Fibroblast of skin of abdomen (primary cell): ENCODE data around the gene MOB2. TPM values are rescaled to one million over a fixed set of nuclear protein-coding genes. Genes with fewer than 3 reads are reported as not detected.

Experiments used
- DNase-seq: peaks from one replicate; pipeline ENCODE4 v3.0.0-alpha.2; 2013
- polyA plus RNA-seq, 2 experiments: library from polyadenylated mRNA; unstranded; fragments of 120-200 nt; gene quantifications; one replicate each; pipeline ENCODE4 v1.2.1, GENCODE V29; 2013; ENCODE audit not compliant: insufficient read length in 2 of 2

MOB2 gene, protein sequence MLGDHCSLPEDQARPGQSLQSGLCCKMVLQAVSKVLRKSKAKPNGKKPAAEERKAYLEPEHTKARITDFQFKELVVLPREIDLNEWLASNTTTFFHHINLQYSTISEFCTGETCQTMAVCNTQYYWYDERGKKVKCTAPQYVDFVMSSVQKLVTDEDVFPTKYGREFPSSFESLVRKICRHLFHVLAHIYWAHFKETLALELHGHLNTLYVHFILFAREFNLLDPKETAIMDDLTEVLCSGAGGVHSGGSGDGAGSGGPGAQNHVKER
- polyA plus RNA-seq (2013, experiment 1 of 2; ENCODE audit: insufficient read length) = 22.8 TPM
- 20.7 TPM for polyA plus RNA-seq (2013, experiment 2 of 2; ENCODE audit: insufficient read length)

GRCh38 chr11:1486054-1486825, at the start of gene MOB2:
MOB2 (minus strand) TSS chr11:1486779; CDS start chr11:1486556, 223 bp downstream.
- no peak for DNase-seq

- DNase-seq = no peak
Observed at GRCh38 chr11:1534682-1535081, 48.1 kb upstream of the MOB2 start.

GRCh38 chr11:1534171-1534570, 47.6 kb upstream of the MOB2 start:
- DNase-seq = no peak

GRCh38 chr11:1533342-1533725, 46.8 kb upstream of the MOB2 start:
- DNase-seq = no peak

DNA sequence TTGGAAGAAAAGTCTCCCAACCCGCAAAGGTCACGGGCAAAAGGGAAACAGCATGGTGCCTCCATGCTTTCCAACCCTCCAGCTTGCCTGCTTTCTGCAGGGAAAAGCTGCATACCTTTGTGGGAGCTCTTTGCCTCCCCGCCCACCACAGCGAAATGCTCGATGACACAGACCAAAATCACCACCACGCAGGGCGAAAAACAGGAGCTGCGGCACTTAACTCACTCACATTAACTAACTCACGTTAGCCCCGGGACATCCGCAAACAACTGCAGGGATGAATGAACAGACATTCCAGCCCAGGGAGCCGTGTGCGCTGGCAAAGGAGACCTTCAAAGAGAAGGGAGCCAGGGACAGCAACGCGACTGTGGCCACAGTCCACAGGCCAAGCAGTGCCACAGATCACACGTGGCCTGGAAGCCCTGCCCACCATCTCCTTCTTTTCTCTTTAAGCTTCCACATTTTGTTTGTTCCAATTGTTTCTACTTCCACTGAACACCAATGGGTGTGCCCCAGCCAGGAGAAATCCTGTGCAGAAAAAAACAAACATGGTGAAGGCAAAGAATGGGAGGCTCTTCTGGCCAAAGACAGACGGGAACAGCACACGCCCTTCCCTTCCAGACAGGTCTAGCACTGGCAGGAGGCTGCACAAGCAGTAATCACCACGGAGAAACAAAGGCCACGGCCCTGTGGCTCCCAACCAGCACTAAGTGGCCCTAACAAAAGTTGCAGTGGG, 46.2 kb upstream of the MOB2 start:
- peak; percentile 33 for DNase-seq

DNA sequence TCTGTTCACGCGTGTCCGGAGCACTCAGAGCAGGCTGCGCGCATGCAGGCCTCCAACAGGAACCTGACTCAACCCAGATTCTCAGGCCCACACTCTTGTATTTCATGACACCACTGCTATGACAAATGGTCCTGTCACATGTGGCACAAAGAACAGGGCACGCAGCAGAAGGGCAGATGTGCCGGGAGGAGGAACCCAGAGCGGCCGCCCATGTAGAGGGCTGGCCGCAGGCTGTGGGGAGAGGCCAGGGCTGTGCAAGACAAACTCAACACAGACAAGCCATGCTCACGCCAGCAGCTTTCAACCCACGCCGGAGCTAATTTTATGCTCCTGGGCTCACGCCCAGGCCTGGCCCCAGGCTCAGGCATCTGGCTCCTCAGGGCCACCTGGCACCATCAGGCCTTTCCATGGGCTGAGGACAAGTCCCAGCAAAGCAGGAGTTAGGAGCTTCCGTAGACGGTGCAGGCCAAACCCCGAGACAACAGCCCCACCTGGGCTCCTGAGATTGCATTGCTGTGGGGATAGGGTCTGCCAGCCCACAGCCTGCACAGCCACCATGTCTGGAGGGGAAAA, 45.5 kb upstream of the MOB2 start:
- DNase-seq = peak; percentile 32

DNA sequence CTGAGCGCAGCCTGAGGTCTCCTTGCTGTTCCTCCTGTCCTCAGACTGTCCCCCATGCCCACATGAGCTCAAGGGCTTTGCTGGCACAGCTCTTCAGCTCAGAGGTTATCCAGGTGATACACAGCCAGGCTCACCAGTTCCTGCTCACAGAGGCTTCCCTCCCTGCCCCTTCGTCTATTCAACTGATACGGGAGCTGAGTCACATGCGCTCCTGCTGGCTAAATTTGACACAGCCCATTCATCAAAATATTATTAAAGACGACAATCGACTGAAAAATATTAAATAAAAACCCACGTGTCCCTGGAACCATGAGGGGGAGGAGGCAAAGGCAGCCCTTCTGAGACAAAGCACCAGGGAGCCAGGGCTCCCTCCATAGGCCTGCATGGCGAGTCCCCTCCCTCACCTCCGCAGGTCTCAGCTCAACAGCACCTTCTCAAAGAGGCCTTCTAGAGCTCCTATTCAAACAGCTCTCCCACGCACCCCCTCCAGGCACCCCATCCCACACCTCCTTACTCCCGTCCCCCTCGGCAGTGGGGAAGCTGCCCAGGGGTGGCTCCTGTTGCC, 45.0 kb upstream of the MOB2 start:
- DNase-seq = no peak

DNA sequence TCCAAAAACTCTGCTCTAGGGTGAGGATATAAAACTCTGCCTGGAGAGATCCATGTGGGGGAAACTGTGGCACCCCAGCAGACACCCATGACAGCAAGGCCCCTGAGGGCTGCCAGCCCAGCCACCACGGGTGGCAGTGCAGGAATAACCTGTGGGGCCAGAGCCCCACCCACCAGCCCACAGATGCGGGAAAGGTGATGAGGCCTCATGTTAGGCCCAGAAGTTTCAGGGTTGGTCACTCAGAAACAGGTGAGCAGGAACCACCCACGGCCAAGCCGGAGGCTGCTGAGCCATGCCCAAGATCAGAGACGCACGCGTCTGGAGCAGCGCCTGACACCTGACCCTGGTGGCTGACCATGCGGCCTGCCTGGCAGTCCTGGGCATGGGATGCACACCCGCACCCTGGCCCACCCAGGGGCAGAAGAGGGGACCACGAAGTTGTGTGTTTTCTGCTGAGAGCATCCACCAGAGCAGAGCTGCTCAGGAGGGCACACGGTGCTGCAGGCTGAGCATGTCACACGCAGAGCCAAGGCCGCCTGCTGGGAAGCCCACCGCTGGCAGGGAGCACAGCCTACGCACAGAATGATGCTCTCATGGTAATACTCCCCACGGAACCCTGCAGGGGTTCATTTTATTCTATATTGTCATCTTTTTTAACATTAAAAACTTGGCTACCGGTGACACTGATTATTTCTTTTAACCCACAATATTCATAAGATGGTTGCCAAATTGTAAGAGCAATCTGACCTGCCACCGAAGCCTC, 44.3 kb upstream of the MOB2 start:
- no peak for DNase-seq

- DNase-seq = no peak
Observed at GRCh38 chr11:1529774-1530173, 43.2 kb upstream of the MOB2 start.

GRCh38 chr11:1529286-1529685, 42.7 kb upstream of the MOB2 start:
- DNase-seq = no peak

DNA sequence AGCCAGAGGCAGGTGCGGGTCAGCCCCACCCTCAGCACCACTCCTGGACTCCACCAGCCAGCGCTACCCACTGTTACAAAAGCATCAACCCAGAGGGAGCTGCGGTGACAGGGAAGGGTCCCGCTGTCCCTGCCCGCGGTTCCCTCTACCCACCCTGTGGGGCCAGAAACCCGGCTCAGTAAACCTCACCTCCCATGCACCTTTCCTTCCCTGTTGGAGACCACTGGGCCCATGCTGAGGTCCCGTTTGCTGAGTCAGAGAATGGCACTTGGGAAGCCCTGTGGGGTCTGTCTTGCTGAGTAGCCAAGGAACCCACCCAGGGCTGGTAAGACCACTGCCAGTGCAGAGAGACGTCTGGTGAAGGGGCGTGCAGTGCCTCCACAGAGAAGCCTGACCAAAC, 42.1 kb upstream of the MOB2 start:
- no peak for DNase-seq

- DNase-seq = no peak
Observed at GRCh38 chr11:1526785-1527184, 40.2 kb upstream of the MOB2 start.

GRCh38 chr11:1523779-1524178, 37.2 kb upstream of the MOB2 start:
- DNase-seq = no peak

DNA sequence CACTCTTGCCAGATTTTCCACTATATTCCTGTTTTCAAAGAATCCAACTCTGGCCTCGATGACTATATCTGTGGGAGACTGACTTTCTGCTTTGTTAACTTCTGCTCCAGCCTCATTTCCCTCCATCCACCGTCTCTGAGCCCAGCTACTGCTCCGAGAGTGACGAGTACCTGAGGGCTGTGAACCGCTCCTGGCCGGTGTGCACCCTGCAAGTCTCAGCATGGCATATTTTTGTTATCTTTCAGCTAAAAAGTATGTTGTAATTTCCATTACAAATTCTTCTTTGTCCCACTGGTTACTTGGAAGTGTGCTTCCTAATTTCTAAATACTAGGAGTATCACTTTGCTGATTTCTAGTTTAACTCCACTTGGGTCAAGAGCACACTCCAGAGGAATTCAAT, 36.5 kb upstream of the MOB2 start:
- no peak for DNase-seq

DNA sequence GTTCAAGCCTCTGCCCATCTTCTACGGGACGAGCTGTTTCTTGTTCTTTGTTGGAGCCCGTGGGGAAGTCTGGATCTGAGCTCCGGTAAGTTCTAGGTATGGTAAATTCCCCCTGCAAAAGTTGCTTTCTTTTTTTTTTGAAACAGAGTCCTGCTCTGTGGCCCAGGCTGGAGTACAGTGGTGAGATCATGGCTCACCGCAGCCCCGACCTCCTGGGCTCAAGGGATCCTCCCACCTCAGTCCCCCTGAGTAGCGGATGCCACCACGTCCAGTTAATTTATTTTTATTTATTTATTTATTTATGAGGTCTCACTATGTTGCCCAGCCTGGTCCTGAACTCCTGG, 35.5 kb upstream of the MOB2 start:
- no peak for DNase-seq

GRCh38 chr11:1521382-1522080, 35.0 kb upstream of the MOB2 start:
- no peak for DNase-seq

- no peak for DNase-seq
Observed at GRCh38 chr11:1520663-1521267, 34.2 kb upstream of the MOB2 start.

- no peak for DNase-seq
Observed at GRCh38 chr11:1520209-1520662, 33.7 kb upstream of the MOB2 start.

DNA sequence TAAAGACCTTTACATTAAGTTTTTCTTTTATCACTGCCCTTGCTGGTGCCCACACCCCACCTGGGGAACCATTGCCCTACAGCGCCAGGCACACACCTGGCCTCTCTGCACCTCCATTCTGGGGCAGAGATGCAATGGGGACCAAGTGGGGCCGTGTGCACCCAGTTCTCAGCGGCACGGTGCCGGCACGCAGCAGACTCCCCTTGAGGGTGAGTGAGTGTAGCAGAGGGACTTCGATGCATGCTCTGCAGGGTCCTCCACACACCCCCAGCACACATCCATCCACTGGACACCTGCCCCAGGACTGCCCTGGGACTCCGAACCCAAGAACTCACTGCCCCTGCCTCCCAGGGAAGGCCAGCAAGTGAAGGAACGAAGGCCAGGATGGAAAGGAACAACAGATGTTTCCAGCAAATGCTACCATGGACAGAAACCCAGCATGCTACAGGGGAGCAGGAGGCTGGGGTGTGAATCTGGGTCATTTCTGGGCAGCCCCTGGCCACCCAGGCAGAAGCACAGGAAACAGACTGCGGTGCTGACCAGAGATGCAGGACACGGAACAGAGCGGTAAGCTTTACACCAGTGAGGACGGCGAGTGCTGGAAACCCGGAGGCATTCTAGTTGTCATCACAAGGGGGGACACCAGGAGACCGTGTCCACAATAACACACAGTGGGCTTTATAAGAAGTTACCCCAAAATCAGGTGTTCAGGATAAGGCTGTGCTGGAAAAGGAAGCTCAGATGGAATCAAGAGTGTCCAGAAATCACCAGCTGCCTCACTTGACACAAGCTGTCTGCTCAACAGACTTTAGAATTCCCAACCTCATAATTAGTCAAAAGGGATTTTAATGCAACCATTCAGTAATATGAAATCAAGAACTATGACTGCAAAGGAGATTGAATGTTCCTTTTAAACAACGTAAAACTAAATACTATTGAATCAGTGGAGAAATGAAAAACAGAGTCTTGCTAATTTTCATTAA, 32.7 kb upstream of the MOB2 start:
- no peak for DNase-seq

DNA sequence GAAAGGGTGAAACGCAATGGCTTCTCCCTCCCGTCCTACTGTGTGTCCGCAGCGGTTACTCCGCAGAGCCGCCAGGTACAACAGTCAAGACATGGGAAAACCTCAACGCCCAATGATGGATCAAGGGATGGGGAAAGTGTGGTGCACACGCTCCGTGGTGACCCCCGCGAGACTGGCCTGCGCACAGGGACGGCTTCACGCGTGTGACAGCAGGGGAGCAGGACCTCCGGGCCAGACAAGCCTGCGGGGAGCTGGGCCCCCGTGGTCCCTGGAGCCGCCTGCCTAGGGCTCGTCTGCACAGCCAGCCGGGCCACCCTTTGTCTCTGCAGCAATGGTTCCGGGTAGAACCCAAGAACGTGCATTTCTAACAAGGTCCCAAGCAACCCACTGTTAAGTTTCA, 31.7 kb upstream of the MOB2 start:
- no peak for DNase-seq
